ENCODE measurements around the gene SON. TPM values are rescaled to one million over a fixed set of nuclear protein-coding genes. Genes with fewer than 3 reads are reported as not detected.
A peak's percentile ranks its signal among the peaks of the same experiment; 100 is the strongest.

The SON gene
- total and polyA plus RNA-seq, 2 of the 4 experiments (the other 2 are of a cell fraction): 81.6 to 146 TPM

- POLR2A ChIA-PET (ENCODE audit: unreplicated experiment): no interaction called here
- Histone ChIP-seq H3K9me1 (ENCODE audit: insufficient read depth, low read length) (no peaks in the 10 kb centered on the region), H3K18ac (ENCODE audit: low read depth, low read length) (peak overlapping the region; percentile 11; the same call in 1 of the 2 replicates), H3K4me2 (ENCODE audit: low read depth, low read length) (0 out of 2 replicates have a peak overlapping the region, but pooled peaks have one; percentile 33), H2AFZ (replicated peaks; ENCODE audit: low read length, poor library complexity) (no peak overlapping the region), H3K27ac (ENCODE audit: insufficient read depth, low read length) (peak overlapping the region; percentile 67; the same call in 1 of the 2 replicates), H2AK5ac (ENCODE audit: low read depth, low read length) (no peak overlapping the region), H3K4ac (ENCODE audit: low read depth, low read length) (no peak overlapping the region), H3K14ac (replicated peaks; ENCODE audit: low read depth, low read length) (no peak overlapping the region), H2AK9ac (replicated peaks; ENCODE audit: low read depth, low read length, poor library complexity) (no peak overlapping the region), H2BK120ac (ENCODE audit: low read depth, low read length) (no peak overlapping the region), H3K9ac (ENCODE audit: low read depth, low read length) (no peak overlapping the region), H2BK5ac (ENCODE audit: low read depth, low read length, poor library complexity, severe bottlenecking) (no peak overlapping the region), H4K91ac (ENCODE audit: insufficient read depth, low read depth, low read length) (no peak overlapping the region), H3K4me3 (ENCODE audit: insufficient read depth, low read depth, low read length) (no peak overlapping the region), H3K27me3 (ENCODE audit: control insufficient read depth, insufficient read depth, low read length) (no peaks in the 10 kb centered on the region), H4K8ac (ENCODE audit: low read depth in 2 of 2, low read length in 2 of 2) (no peak overlapping the region), H2BK20ac (ENCODE audit: low read depth, low read length) (no peak overlapping the region), H2BK15ac (ENCODE audit: low read depth, low read length) (no peak overlapping the region), H3K36me3 (ENCODE audit: control insufficient read depth, insufficient read depth, low read length) (peaks cover 45% of the 10 kb centered on the region), H3K4me1 (ENCODE audit: control insufficient read depth, insufficient read depth, low read length) (peaks cover 7% of the 10 kb centered on the region; the same call in 1 of the 2 replicates), H3K23ac (ENCODE audit: low read depth, low read length) (no peak overlapping the region), H4K20me1 (ENCODE audit: insufficient read depth, low read length) (no peaks in the 10 kb centered on the region), H3K9me3 (ENCODE audit: control insufficient read depth, insufficient read depth, low read length) (no peaks in the 10 kb centered on the region), H4K5ac (ENCODE audit: low read depth, low read length) (peak overlapping the region; percentile 15; the same call in 1 of the 2 replicates), H3K79me1 (ENCODE audit: low read depth in 1 of 2, low read length in 2 of 2) (no peaks in the 10 kb centered on the region), H3K56ac (ENCODE audit: extremely low read depth, insufficient read depth, low read length) (no peak overlapping the region)
- DNase-seq (peak; percentile 25), ATAC-seq (ENCODE audit: low read depth) (peak; percentile 80)
- intact Hi-C loops (cut with micrococcal nuclease): no loop called here
- in situ Hi-C loops (cut with MboI; ENCODE audit: low sequenced_read_pairs): no loop called here
- no CpG with 5 or more reads among the region's 2 CpGs for WGBS, 2 experiments (ENCODE audit: extremely low coverage in 2 of 2, insufficient read length in 1 of 2)
- CTCF ChIA-PET: no interaction called here
- peak; percentile 63 for TF ChIP-seq CEBPB (IDR thresholded peaks at IDR 0.05; ENCODE audit: low read depth, low read length)
- no peak for TF ChIP-seq FOS (IDR thresholded peaks at IDR 0.05; ENCODE audit: low read depth, low read length)
- no TSS peak for BruUV-seq (replicated peaks)
- dilution Hi-C loops (cut with HindIII; ENCODE audit: low sequenced_read_pairs, unreplicated experiment): no loop called here
These were observed 28.6 kb upstream of the SON start for GRCh38 chr21:33514229-33514628.

Measured in IMR-90 (cell line).